IMR-90 (cell line): Measurements from ENCODE around the gene MTA3. TPM values are rescaled to one million over a fixed set of nuclear protein-coding genes. Genes with fewer than 3 reads are reported as not detected.

ENCODE experiments used
- ATAC-seq: fragments of 200-7000 bp; cut with Tn5 transposase; 2 replicates; pipeline ENCODE4 v1.9.1; 2020; ENCODE audit warnings: low read depth, mild to moderate bottlenecking, moderate library complexity
- BruUV-seq: library from RNA; stranded (reverse); fragments of 400-500 nt; replicated peaks from 2 replicates; lab custom pipeline; 2021; lab: Mats Ljungman, UMichigan
- CTCF ChIA-PET: fragments of 300-600 bp; formaldehyde crosslinking; extraction: SDS; loops from one replicate; lab custom pipeline; 2021; ENCODE audit warnings: antibody characterized with exemption; lab: Yijun Ruan, JAX
- POLR2A ChIA-PET: fragments of 300-600 bp; sonication (Branson Sonifier 250); formaldehyde crosslinking; loops from one replicate; lab custom pipeline; 2022; ENCODE audit warnings: antibody characterized with exemption; ENCODE audit not compliant: unreplicated experiment; lab: Charles Lee
- DNase-seq: peaks from one replicate; pipeline ENCODE4 v3.0.0; 2013
- H2AFZ ChIP-seq: replicated peaks from 2 replicates; pipeline ENCODE3; 2013; ENCODE audit warnings: low read length, mild to moderate bottlenecking; ENCODE audit not compliant: poor library complexity
- H2AK5ac ChIP-seq: 2 replicates; pipeline ENCODE4 v1.6.1; 2013; ENCODE audit warnings: low read depth, low read length, inconsistent platforms
- H2AK9ac ChIP-seq: replicated peaks from 2 replicates; pipeline ENCODE3; 2013; ENCODE audit warnings: mild to moderate bottlenecking, low read depth, low read length, moderate library complexity; ENCODE audit not compliant: poor library complexity
- H2BK120ac ChIP-seq: 2 replicates; pipeline ENCODE4 v1.6.1; 2013; ENCODE audit warnings: low read depth, low read length, inconsistent platforms
- H2BK15ac ChIP-seq: 3 replicates; pipeline ENCODE4 v1.6.1; 2013; ENCODE audit warnings: low read depth, low read length, inconsistent platforms
- H2BK20ac ChIP-seq: 2 replicates; pipeline ENCODE4 v1.6.1; 2013; ENCODE audit warnings: low read depth, mild to moderate bottlenecking, inconsistent platforms, low read length, moderate library complexity
- H2BK5ac ChIP-seq: 2 replicates; pipeline ENCODE4 v1.6.1; 2013; ENCODE audit warnings: mild to moderate bottlenecking, low read depth, low read length, inconsistent platforms; ENCODE audit not compliant: poor library complexity, severe bottlenecking
- H3K14ac ChIP-seq: replicated peaks from 2 replicates; pipeline ENCODE4 v1.6.1; 2013; ENCODE audit warnings: low read depth, low read length, inconsistent platforms
- H3K18ac ChIP-seq: 2 replicates; pipeline ENCODE4 v1.6.1; 2013; ENCODE audit warnings: low read depth, low read length, control low read depth
- H3K23ac ChIP-seq: 2 replicates; pipeline ENCODE4 v1.6.1; 2013; ENCODE audit warnings: low read depth, low read length, inconsistent platforms
- H3K27ac ChIP-seq: 2 replicates; pipeline ENCODE4 v1.5.1; 2013; ENCODE audit warnings: mild to moderate bottlenecking, control low read depth, low read length; ENCODE audit not compliant: insufficient read depth
- H3K27me3 ChIP-seq: 2 replicates; pipeline ENCODE4 v1.6.1; 2013; ENCODE audit warnings: low read length; ENCODE audit not compliant: control insufficient read depth, insufficient read depth
- H3K36me3 ChIP-seq: 2 replicates; pipeline ENCODE4 v1.6.1; 2013; ENCODE audit warnings: low read length, mixed read lengths; ENCODE audit not compliant: control insufficient read depth, insufficient read depth
- H3K4ac ChIP-seq: 2 replicates; pipeline ENCODE4 v1.6.1; 2013; ENCODE audit warnings: low read depth, low read length, inconsistent platforms
- H3K4me1 ChIP-seq: 2 replicates; pipeline ENCODE4 v1.6.1; 2013; ENCODE audit warnings: low read length, mixed read lengths; ENCODE audit not compliant: control insufficient read depth, insufficient read depth
- H3K4me2 ChIP-seq: 2 replicates; pipeline ENCODE4 v1.6.1; 2013; ENCODE audit warnings: low read depth, mild to moderate bottlenecking, control low read depth, low read length, moderate library complexity
- H3K4me3 ChIP-seq: 2 replicates; pipeline ENCODE4 v1.5.1; 2013; ENCODE audit warnings: low read depth, mild to moderate bottlenecking, control low read depth, low read length, moderate library complexity; ENCODE audit not compliant: insufficient read depth
- H3K56ac ChIP-seq: 2 replicates; pipeline ENCODE4 v1.6.1; 2013; ENCODE audit warnings: low read length, inconsistent platforms; ENCODE audit not compliant: insufficient read depth; ENCODE audit errors: extremely low read depth
- H3K79me1 ChIP-seq, 2 experiments: 2 replicates each; pipeline ENCODE4 v1.6.1; 2013; ENCODE audit warnings: low read length in 2 of 2, inconsistent platforms in 1 of 2, low read depth in 1 of 2
- H3K9ac ChIP-seq: 2 replicates; pipeline ENCODE4 v1.6.1; 2013; ENCODE audit warnings: low read depth, low read length, control low read depth
- H3K9me1 ChIP-seq: 2 replicates; pipeline ENCODE4 v1.6.1; 2013; ENCODE audit warnings: low read length, inconsistent platforms; ENCODE audit not compliant: insufficient read depth
- H3K9me3 ChIP-seq: 2 replicates; pipeline ENCODE4 v1.6.1; 2013; ENCODE audit warnings: low read length; ENCODE audit not compliant: control insufficient read depth, insufficient read depth
- H4K20me1 ChIP-seq: 2 replicates; pipeline ENCODE4 v1.6.1; 2013; ENCODE audit warnings: low read length, inconsistent platforms; ENCODE audit not compliant: insufficient read depth
- H4K5ac ChIP-seq: 2 replicates; pipeline ENCODE4 v1.6.1; 2013; ENCODE audit warnings: mild to moderate bottlenecking, low read depth, low read length, control low read depth
- H4K8ac ChIP-seq, 2 experiments: 2 replicates each; pipeline ENCODE4 v1.6.1; 2013; ENCODE audit warnings: low read depth in 2 of 2, low read length in 2 of 2, control low read depth in 1 of 2, inconsistent platforms in 1 of 2
- H4K91ac ChIP-seq: 2 replicates; pipeline ENCODE4 v1.6.1; 2013; ENCODE audit warnings: low read depth, low read length, inconsistent platforms; ENCODE audit not compliant: insufficient read depth
- CEBPB ChIP-seq: IDR thresholded peaks from 2 replicates; pipeline ENCODE4 v1.6.1; 2012; ENCODE audit warnings: low read depth, low read length, improper control_type of control experiment
- CHD1 ChIP-seq: IDR thresholded peaks from 2 replicates; pipeline ENCODE4 v1.6.1; 2012; ENCODE audit warnings: low read depth, low read length, improper control_type of control experiment
- WGBS, 2 experiments: methylation state at CpG; one replicate each; pipeline versions ENCODE4 v1.1.5 to v1.1.7; 2013; ENCODE audit warnings: missing lambda C conversion rate in 2 of 2; ENCODE audit not compliant: insufficient read length in 1 of 2; ENCODE audit errors: extremely low coverage in 2 of 2; 5-methylcytosine and 5-hydroxymethylcytosine counted together
- dilution Hi-C: fragments of 300-500 bp; cut with HindIII; formaldehyde crosslinking; loops from one replicate; pipeline ENCODE4 v1.14.3; 2018; ENCODE audit warnings: low sequenced_read_pairs; ENCODE audit not compliant: unreplicated experiment
- in situ Hi-C: fragments of 300-500 bp; cut with MboI; formaldehyde crosslinking; loops from 3 replicates; pipeline ENCODE4 v1.14.3; 2019; ENCODE audit warnings: low sequenced_read_pairs, inconsistent platforms, mixed read lengths
- intact Hi-C: fragments of 100-400 bp; cut with micrococcal nuclease; formaldehyde crosslinking; loops from 2 replicates; pipeline ENCODE4 v1.10.0; 2022
- polyA plus RNA-seq, 3 experiments: library from polyadenylated mRNA; depleted of rRNA; stranded (reverse); fragments of >200 nt; gene quantifications; 2 replicates each; pipeline ENCODE4 v1.2.3, GENCODE V29; 2012; ENCODE audit warnings: low replicate concordance in 1 of 3
- total RNA-seq: library from RNA; depleted of rRNA; stranded (reverse); fragments of >200 nt; gene quantifications from 2 replicates; pipeline ENCODE4 v1.2.3, GENCODE V29; 2012

Gene MTA3
- total and polyA plus RNA-seq, 2 of the 4 experiments (the other 2 are of a cell fraction): 31.9 to 34.3 TPM

DNA sequence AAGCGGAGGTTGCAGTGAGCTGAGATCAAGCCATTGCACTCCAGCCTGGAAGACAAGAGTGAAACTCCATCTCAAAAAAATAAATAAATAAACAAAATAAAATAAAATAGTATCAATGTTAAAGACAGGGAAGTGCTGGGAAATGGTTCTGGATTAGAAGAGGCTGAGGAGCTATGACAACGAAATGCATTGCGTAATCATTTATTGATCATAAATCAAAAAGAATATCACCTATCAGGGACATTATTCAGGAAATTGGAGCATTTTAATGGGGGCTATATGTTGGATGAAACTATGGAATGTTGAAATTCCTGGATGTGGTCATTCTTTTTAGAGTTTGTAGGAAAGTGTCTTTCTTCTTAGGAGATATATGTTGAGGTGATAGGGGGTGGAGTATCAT is 30.9 kb upstream of the MTA3 start:
- Histone ChIP-seq H2AFZ (no peak overlapping the region), H3K14ac (no peak overlapping the region), H4K8ac (no peak overlapping the region), H2BK15ac (no peak overlapping the region), H2BK5ac (no peak overlapping the region), H4K5ac (no peak overlapping the region), H4K91ac (no peak overlapping the region), H2AK9ac (no peak overlapping the region), H2BK20ac (no peak overlapping the region), H3K36me3 (no peaks in the 10 kb centered on the region), H3K4me2 (no peak overlapping the region), H3K4me3 (no peak overlapping the region), H4K20me1 (no peaks in the 10 kb centered on the region), H3K27me3 (no peaks in the 10 kb centered on the region; the same call in 1 of the 2 replicates), H3K9me3 (no peaks in the 10 kb centered on the region), H3K9me1 (no peaks in the 10 kb centered on the region), H3K79me1 (no peaks in the 10 kb centered on the region), H3K4me1 (no peaks in the 10 kb centered on the region), H2BK120ac (no peak overlapping the region), H3K27ac (no peak overlapping the region), H3K9ac (no peak overlapping the region), H2AK5ac (no peak overlapping the region), H3K23ac (no peak overlapping the region), H3K4ac (no peak overlapping the region), H3K56ac (no peak overlapping the region), H3K18ac (no peak overlapping the region)
- intact Hi-C loops (no loop called here), dilution Hi-C loops (no loop called here), in situ Hi-C loops (no loop called here)
- DNase-seq (no peak), ATAC-seq (no peak)
- POLR2A ChIA-PET: no interaction called here
- CTCF ChIA-PET: no interaction called here
- TF ChIP-seq CHD1 (no peak), CEBPB (peak; percentile 88)
- no TSS peak for BruUV-seq
- WGBS, 2 experiments: no CpG with 5 or more reads among the region's 3 CpGs
